Measurements from ENCODE around the gene LPAR1. TPM values are rescaled to one million over a fixed set of nuclear protein-coding genes. Genes with fewer than 3 reads are reported as not detected.
A peak's percentile ranks its signal among the peaks of the same experiment; 100 is the strongest.

The LPAR1 gene
- total and polyA plus RNA-seq, 2 of the 8 experiments (the other 6 are each of a cell fraction or from before 2014, with no cell fraction given): 3.4 to 5.1 TPM

DNA sequence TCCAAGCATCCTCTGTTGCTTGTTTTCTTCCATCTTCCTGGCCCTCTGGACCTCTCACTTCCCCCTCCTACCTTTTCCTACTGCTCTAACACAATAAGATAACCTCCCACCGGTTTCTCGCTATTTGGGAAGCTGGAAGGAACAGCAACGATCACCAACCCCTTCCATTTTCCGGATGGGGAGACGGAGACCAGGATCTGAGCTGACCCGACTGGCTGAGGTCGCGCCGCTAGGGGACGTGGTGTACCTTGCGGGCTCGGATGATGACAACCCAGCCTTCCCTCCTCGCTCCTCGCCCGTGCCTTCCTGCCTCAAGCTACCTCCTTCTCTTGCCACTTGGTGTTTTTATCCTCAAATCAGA, 1.9 kb downstream of the LPAR1 start:
- Histone ChIP-seq H3K27me3 (replicated peaks in 1 of 4; ENCODE audit: control insufficient read depth in 3 of 4, extremely low read depth in 1 of 4, insufficient read depth in 3 of 4, low read length in 3 of 4) (peaks cover 3 to 18% (median 12%) of the 10 kb centered on the region in 4 experiments), H3K36me3 (ENCODE audit: control insufficient read depth in 2 of 4, insufficient read depth in 4 of 4, low read length in 3 of 4) (no peaks in the 10 kb centered on the region), H2BK12ac (ENCODE audit: low read depth, low read length) (no peak overlapping the region), H4K5ac (ENCODE audit: insufficient read length, low read depth, low read length) (no peak overlapping the region), H3K4me2 (ENCODE audit: insufficient read depth in 1 of 2, low read depth in 2 of 2, low read length in 2 of 2) (peak overlapping the region; percentile 91 to 92), H2BK15ac (ENCODE audit: low read length) (no peak overlapping the region), H2AFZ (ENCODE audit: low read length) (no peak overlapping the region), H3K18ac (ENCODE audit: extremely low read depth, low read length) (no peak overlapping the region; the same call in 1 of the 2 replicates), H3K14ac (ENCODE audit: insufficient read length) (no peak overlapping the region), H3K27ac (ENCODE audit: low read depth, low read length) (no peak overlapping the region), H2AK5ac (ENCODE audit: low read depth, low read length) (no peak overlapping the region), H3K56ac (replicated peaks; ENCODE audit: insufficient read length, low read depth, low read length) (no peak overlapping the region), H3K23me2 (ENCODE audit: low read depth, low read length) (peaks cover 15% of the 10 kb centered on the region; the same call in 1 of the 2 replicates), H3K79me2 (ENCODE audit: control insufficient read depth in 1 of 2, insufficient read depth in 2 of 2, low read length in 2 of 2) (no peaks in the 10 kb centered on the region), H3K9me3 (ENCODE audit: insufficient read depth in 2 of 2, low read depth in 1 of 2, low read length in 1 of 2) (no peaks in the 10 kb centered on the region), H3K4ac (replicated peaks; ENCODE audit: insufficient read length, low read depth, low read length) (no peak overlapping the region), H4K20me1 (replicated peaks in 1 of 2; ENCODE audit: control insufficient read depth in 1 of 2, insufficient read depth in 2 of 2, low read length in 2 of 2) (no peaks in the 10 kb centered on the region), H3K23ac (ENCODE audit: insufficient read length) (no peak overlapping the region), H3K79me1 (ENCODE audit: low read depth, low read length) (no peaks in the 10 kb centered on the region), H2BK5ac (ENCODE audit: low read depth, low read length) (no peak overlapping the region), H3K9ac (replicated peaks in 1 of 4; ENCODE audit: extremely low read depth in 1 of 4, low read depth in 3 of 4, low read length in 3 of 4) (no peak overlapping the region), H3K4me3 (ENCODE audit: extremely low read depth in 1 of 4, insufficient read depth in 2 of 4, low read depth in 3 of 4, low read length in 4 of 4) (peak overlapping the region; percentile 60 to 79 (median 66); a peak in 5 of 8 replicates), H3K4me1 (replicated peaks in 1 of 4; ENCODE audit: control insufficient read depth in 3 of 4, insufficient read depth in 4 of 4, low read length in 3 of 4) (peaks cover 0 to 7% (median under 1%) of the 10 kb centered on the region in 4 experiments; a peak in 2 of 7 replicates), H4K8ac (ENCODE audit: extremely low read depth, insufficient read depth, low read length) (no peak overlapping the region), H2BK20ac (ENCODE audit: low read length) (no peak overlapping the region), H2BK120ac (replicated peaks; ENCODE audit: low read depth, low read length) (no peak overlapping the region), H4K91ac (replicated peaks; ENCODE audit: insufficient read length, low read length) (no peak overlapping the region)
- CTCF ChIA-PET (ENCODE audit: partially characterized antibody): interaction anchor here (0.6 to 2.8 kb wide), 16 partner anchors 9 to 434 kb away, joined by 3 to 10 read pairs (median 4); no protein-coding TSS in a partner anchor
- 5% methylated on average over 15 of the region's 15 CpGs; no CpG with 5 or more reads in 1 of the 2 experiments for WGBS, 2 experiments (ENCODE audit: extremely low coverage in 1 of 2, insufficient coverage in 1 of 2, insufficient read length in 1 of 2, insufficient replicate concordance in 2 of 2, low coverage in 1 of 2, low lambda C conversion rate in 2 of 2, missing lambda C conversion rate in 1 of 2)
- FAIRE-seq (peak; percentile 75), DNase-seq (ENCODE audit: low read depth in 1 of 2, low spot score in 2 of 2) (peak in 1 of 2 experiments; percentile 78)
- POLR2A ChIA-PET (ENCODE audit: partially characterized antibody): interaction anchor here (0.6 to 1.1 kb wide), 2 partner anchors 67 to 323 kb away, joined by 3 read pairs; no protein-coding TSS in a partner anchor
- TF ChIP-seq HDAC2 (IDR thresholded peaks at IDR 0.05; ENCODE audit: borderline replicate concordance in 1 of 2, low read depth in 2 of 2, low read length in 2 of 2) (no peak), ZNF274 (IDR thresholded peaks at IDR 0.05; ENCODE audit: borderline replicate concordance, extremely low read depth, low read length) (no peak), POU5F1 (IDR thresholded peaks at IDR 0.05; ENCODE audit: low read depth, low read length) (no peak), GABPA (IDR thresholded peaks at IDR 0.05; ENCODE audit: borderline replicate concordance, insufficient read depth, low read length) (no peak), JUN (IDR thresholded peaks at IDR 0.05; ENCODE audit: low read depth, low read length) (no peak), HDAC6 (IDR thresholded peaks at IDR 0.05; ENCODE audit: low read depth, low read length) (no peak), RNF2 (IDR thresholded peaks at IDR 0.05; ENCODE audit: borderline replicate concordance, low read depth, low read length, missing control alignments, poor library complexity, severe bottlenecking) (no peak), KDM4A (IDR thresholded peaks at IDR 0.05; ENCODE audit: low read depth, low read length, severe bottlenecking) (no peak), CEBPB (IDR thresholded peaks at IDR 0.05; ENCODE audit: low read depth, low read length) (no peak), CTBP2 (IDR thresholded peaks at IDR 0.05; ENCODE audit: borderline replicate concordance, insufficient read depth, insufficient read length, low read length) (peak; percentile 27), NRF1 (IDR thresholded peaks at IDR 0.05; ENCODE audit: low read depth, low read length) (no peak), SAP30 (IDR thresholded peaks at IDR 0.05; ENCODE audit: insufficient read depth, insufficient replicate concordance, low read length) (no peak), SUZ12 (IDR thresholded peaks at IDR 0.05; ENCODE audit: low read length) (no peak)
